ENCODE measurements around the gene ENOSF1. TPM values are rescaled to one million over a fixed set of nuclear protein-coding genes. Genes with fewer than 3 reads are reported as not detected.

Gene ENOSF1
- total and polyA plus RNA-seq, 2 of the 13 experiments (the other 11 are each of a cell fraction or from before 2014, with no cell fraction given) = 37.6 to 40.1 TPM

DNA sequence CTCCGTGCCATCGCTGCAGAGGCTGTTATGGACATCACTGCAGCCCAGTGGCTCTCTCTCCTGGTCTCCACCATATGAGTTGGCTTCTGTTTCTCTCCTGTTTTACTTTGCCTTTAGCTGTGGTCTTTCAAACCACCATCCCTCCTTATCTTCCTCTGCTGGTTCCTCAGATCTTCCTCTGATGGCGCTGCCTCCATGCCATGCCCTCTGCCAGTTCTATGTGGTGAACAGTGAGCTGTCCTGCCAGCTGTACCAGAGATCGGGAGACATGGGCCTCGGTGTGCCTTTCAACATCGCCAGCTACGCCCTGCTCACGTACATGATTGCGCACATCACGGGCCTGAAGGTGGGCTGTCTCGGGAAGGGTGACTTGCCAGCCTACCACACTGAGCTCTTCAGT lies 41.9 kb downstream of the ENOSF1 start (continued):
- TF ChIP-seq ELF4 (CRISPR knock-in tag; IDR thresholded peaks at IDR 0.05; ENCODE audit: borderline replicate concordance) (no peak), SSRP1 (CRISPR knock-in tag; IDR thresholded peaks at IDR 0.05) (0 out of 2 replicates have a peak, but pooled peaks have one; percentile 66)

DNA sequence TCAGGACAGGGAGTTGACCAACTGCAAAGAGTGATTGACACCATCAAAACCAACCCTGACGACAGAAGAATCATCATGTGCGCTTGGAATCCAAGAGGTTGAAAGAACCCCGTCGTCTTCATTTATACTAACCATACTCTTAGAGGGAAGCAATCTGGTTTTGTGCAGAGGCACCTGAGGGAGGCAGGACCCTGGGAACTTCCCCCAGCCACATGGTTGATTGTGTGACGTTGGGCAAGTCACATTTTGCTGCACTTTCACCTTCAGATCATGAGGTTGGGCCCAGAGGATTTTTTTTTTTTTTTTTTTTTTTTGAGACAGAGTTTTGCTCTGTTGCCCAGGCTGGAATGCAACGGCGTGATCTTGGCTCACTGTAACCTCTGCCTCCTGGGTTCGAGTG lies 43.4 kb downstream of the ENOSF1 start:
- H3K9me3 ChIP-seq (ENCODE audit: low read length) = no peaks in the 10 kb centered on the region
- intact Hi-C loops (cut with micrococcal nuclease; ENCODE audit: unreplicated experiment) = no loop called here
- H3K79me2 ChIP-seq (ENCODE audit: insufficient read depth, low read length) = peaks cover 9% of the 10 kb centered on the region
- H3K36me3 ChIP-seq (replicated peaks in 1 of 2; ENCODE audit: control insufficient read depth in 1 of 2, insufficient read depth in 2 of 2, low read length in 2 of 2) = peaks cover 15 to 67% of the 10 kb centered on the region in 2 experiments
- H3K27me3 ChIP-seq (ENCODE audit: control insufficient read depth in 1 of 2, insufficient read depth in 2 of 2, low read length in 2 of 2) = no peaks in the 10 kb centered on the region
- in situ Hi-C loops (cut with HindIII; ENCODE audit: extremely low pct_ligation_motif_present, low pct_unique_long_range_greater_than_20kb) = no loop called here
- 98% methylated on average over 8 of the region's 8 CpGs for WGBS (ENCODE audit: low lambda C conversion rate)
- no peak overlapping the region for H3K27ac ChIP-seq (ENCODE audit: extremely low read length, insufficient read depth, low read length)
- no peak for DNase-seq (ENCODE audit: low spot score)
- CTCF ChIA-PET (ENCODE audit: low intra/inter-chr PET ratio, low total read pairs) = no interaction called here
- H3K4me1 ChIP-seq (ENCODE audit: insufficient read depth, low read length) = peaks cover 12% of the 10 kb centered on the region; the same call in 1 of the 2 replicates
- no peak overlapping the region for H3K4me3 ChIP-seq (replicated peaks in 1 of 3; ENCODE audit: insufficient read depth in 1 of 3, low read depth in 2 of 3, low read length in 3 of 3)
- TF ChIP-seq DR1 (CRISPR knock-in tag; IDR thresholded peaks at IDR 0.05) (no peak), HNF4G (IDR thresholded peaks at IDR 0.05; ENCODE audit: borderline replicate concordance, low read depth, low read length) (no peak), HNF4G (CRISPR knock-in tag; IDR thresholded peaks at IDR 0.05; ENCODE audit: borderline replicate concordance, low read depth) (no peak), EZH2 (conservative IDR thresholded peaks at IDR 0.05; ENCODE audit: low read depth, low read length) (no peak), ZNF839 (CRISPR knock-in tag; IDR thresholded peaks at IDR 0.05; ENCODE audit: borderline replicate concordance) (no peak), TRIM24 (CRISPR knock-in tag; IDR thresholded peaks at IDR 0.05) (no peak), ARID2 (CRISPR knock-in tag; IDR thresholded peaks at IDR 0.05; ENCODE audit: borderline replicate concordance) (no peak), KMT2A (CRISPR knock-in tag; IDR thresholded peaks at IDR 0.05) (no peak)
- TF ChIP-seq, protein P1, sequence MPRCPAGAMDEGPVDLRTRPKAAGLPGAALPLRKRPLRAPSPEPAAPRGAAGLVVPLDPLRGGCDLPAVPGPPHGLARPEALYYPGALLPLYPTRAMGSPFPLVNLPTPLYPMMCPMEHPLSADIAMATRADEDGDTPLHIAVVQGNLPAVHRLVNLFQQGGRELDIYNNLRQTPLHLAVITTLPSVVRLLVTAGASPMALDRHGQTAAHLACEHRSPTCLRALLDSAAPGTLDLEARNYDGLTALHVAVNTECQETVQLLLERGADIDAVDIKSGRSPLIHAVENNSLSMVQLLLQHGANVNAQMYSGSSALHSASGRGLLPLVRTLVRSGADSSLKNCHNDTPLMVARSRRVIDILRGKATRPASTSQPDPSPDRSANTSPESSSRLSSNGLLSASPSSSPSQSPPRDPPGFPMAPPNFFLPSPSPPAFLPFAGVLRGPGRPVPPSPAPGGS (CRISPR knock-in tag; IDR thresholded peaks at IDR 0.05) = no peak
- no TSS peak for BruUV-seq (replicated peaks)
- POLR2A ChIA-PET = no interaction called here
- no peak overlapping the region for H3K9ac ChIP-seq (ENCODE audit: insufficient read depth, low read depth, low read length)
- H4K20me1 ChIP-seq (ENCODE audit: insufficient read depth, low read length) = peaks cover 3% of the 10 kb centered on the region; the same call in 1 of the 2 replicates
- no peak overlapping the region for H3K4me2 ChIP-seq (ENCODE audit: low read depth, low read length)
- H2AFZ ChIP-seq (ENCODE audit: low read length) = no peak overlapping the region
- FAIRE-seq = no peak
- no peak; the same call in 1 of the 3 replicates for ATAC-seq

Data from HepG2 (cell line).